Natural killer cell (primary cell): ENCODE data around the gene TUBA4A. TPM values are rescaled to one million over a fixed set of nuclear protein-coding genes. Genes with fewer than 3 reads are reported as not detected.

ENCODE experiments used
- ATAC-seq, 3 donors: fragments of 150-1000 bp in 2 of 3; fragments of 200-7000 bp in 1 of 3; cut with Tn5 transposase; 1 replicate in 1 of 3; 2 replicates in 2 of 3; pipeline ENCODE4 v1.10.0; 2021; ENCODE audit warnings: mild to moderate bottlenecking in 2 of 3, moderate library complexity in 2 of 3
- DNase-seq, 2 donors: peaks; one replicate each; pipeline versions ENCODE4 v3.0.0 to v3.0.0-alpha.2; 2013 to 2021; ENCODE audit warnings: mixed read lengths in 1 of 2
- H3K27ac ChIP-seq: one replicate; pipeline ENCODE4 v1.5.1; 2013; ENCODE audit warnings: mild to moderate bottlenecking, low read length
- H3K27me3 ChIP-seq: one replicate; pipeline ENCODE4 v1.6.1; 2013; ENCODE audit warnings: low read length; ENCODE audit not compliant: control insufficient read depth, insufficient read depth
- H3K36me3 ChIP-seq: one replicate; pipeline ENCODE4 v1.6.1; 2013; ENCODE audit warnings: low read length; ENCODE audit not compliant: control insufficient read depth, insufficient read depth
- H3K4me1 ChIP-seq: one replicate; pipeline ENCODE4 v1.6.1; 2013; ENCODE audit warnings: low read length; ENCODE audit not compliant: control insufficient read depth, insufficient read depth
- H3K4me3 ChIP-seq: one replicate; pipeline ENCODE4 v1.5.1; 2013; ENCODE audit warnings: low read length
- H3K9me3 ChIP-seq: one replicate; pipeline ENCODE4 v1.6.1; 2013; ENCODE audit warnings: low read length; ENCODE audit not compliant: control insufficient read depth, insufficient read depth
- H3K27ac Mint-ChIP-seq, 2 donors: one replicate each; pipeline ENCODE4 v1.8.0; 2022; ENCODE audit warnings: mild to moderate bottlenecking in 2 of 2, mixed read lengths in 2 of 2, moderate library complexity in 1 of 2
- H3K27me3 Mint-ChIP-seq, 2 donors: one replicate each; pipeline ENCODE4 v1.8.0; 2022; ENCODE audit warnings: low read depth in 2 of 2, mixed read lengths in 2 of 2
- H3K36me3 Mint-ChIP-seq: one replicate; pipeline ENCODE4 v1.8.0; 2022; ENCODE audit warnings: mixed read lengths
- H3K4me1 Mint-ChIP-seq, 2 donors: one replicate each; pipeline ENCODE4 v1.8.0; 2022; ENCODE audit warnings: mixed read lengths in 2 of 2
- H3K4me3 Mint-ChIP-seq: one replicate; pipeline ENCODE4 v1.8.0; 2022; ENCODE audit warnings: mild to moderate bottlenecking, moderate library complexity, mixed read lengths
- H3K9me3 Mint-ChIP-seq, 2 donors: one replicate each; pipeline ENCODE4 v1.8.0; 2022; ENCODE audit warnings: mixed read lengths in 2 of 2
- WGBS: methylation state at CpG from one replicate; pipeline ENCODE4 v1.1.7; 2013; ENCODE audit warnings: missing lambda C conversion rate; ENCODE audit not compliant: insufficient coverage; 5-methylcytosine and 5-hydroxymethylcytosine counted together
- intact Hi-C: fragments of 100-400 bp; cut with micrococcal nuclease; formaldehyde crosslinking; loops from one replicate; pipeline ENCODE4 v1.14.2; 2022
- total RNA-seq, 4 donors: library from RNA; stranded (reverse); fragments of 120-200 nt in 1 of 4; gene quantifications; one replicate each; pipeline versions ENCODE4 v1.2.3 to v1.2.4, GENCODE V29; 2013 to 2022
- TF ChIP-seq, protein P1 (sequence below): fragments of 200-600 bp; IDR thresholded peaks from one replicate; pipeline ENCODE4 v1.8.0; 2022; ENCODE audit warnings: antibody characterized with exemption

TUBA4A gene
- total RNA-seq, 3 donors from 2014 or later (not counting 1 experiment from before 2014, with no cell fraction given), result 145 to 188 (median 146) TPM

DNA sequence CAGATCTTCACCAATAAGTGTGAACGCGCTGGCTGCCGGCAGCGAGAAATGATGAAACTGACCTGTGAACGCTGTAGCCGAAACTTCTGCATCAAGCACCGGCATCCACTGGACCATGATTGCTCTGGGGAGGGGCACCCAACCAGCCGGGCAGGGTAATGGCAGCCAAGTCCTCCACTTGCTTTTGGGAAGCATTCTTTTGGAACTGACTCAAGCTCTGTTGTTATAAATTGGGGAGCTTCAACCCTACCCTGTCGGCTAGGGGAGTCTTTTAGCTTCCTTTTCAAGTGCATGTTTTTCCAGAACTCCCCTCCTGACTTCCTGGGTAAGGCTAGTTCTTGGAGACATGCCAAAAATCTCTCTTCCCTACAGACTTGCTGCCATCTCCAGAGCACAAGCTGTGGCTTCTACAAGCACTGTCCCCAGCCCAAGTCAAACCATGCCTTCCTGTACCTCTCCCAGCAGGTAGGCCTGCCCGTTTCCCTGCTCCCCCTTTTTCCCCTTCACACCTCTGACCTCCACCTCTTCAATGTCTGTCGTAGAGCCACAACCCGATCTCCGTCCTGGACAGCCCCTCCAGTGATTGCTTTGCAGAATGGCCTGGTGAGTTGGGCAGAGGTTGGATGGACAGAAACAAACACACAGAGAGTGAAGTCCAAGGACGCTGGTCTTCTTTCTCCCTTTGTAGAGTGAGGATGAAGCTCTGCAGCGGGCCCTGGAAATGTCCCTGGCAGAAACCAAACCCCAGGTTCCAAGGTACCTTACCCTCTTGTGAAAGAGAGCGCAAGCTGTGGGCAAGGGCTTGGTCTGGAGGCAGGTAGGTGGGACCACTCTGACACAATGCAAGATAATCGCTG lies 45.6 kb downstream of the TUBA4A start:
- H3K9me3 Mint-ChIP-seq, result no peaks in the 10 kb centered on the region
- H3K4me1 ChIP-seq, result peaks cover 52% of the 10 kb centered on the region
- 88% methylated on average over 15 of the region's 17 CpGs for WGBS
- H3K27ac Mint-ChIP-seq, result peak overlapping the region; percentile 92 to 98
- intact Hi-C loops, result no loop called here
- DNase-seq (peak in 1 of 2 donors; percentile 15), ATAC-seq (no peak)
- no peaks in the 10 kb centered on the region for H3K27me3 Mint-ChIP-seq
- no peak overlapping the region for H3K4me3 ChIP-seq
- peaks cover 24 to 33% of the 10 kb centered on the region in 2 donors for H3K4me1 Mint-ChIP-seq
- H3K27me3 ChIP-seq, result no peaks in the 10 kb centered on the region
- no peak overlapping the region for H3K27ac ChIP-seq
- TF ChIP-seq, protein P1, sequence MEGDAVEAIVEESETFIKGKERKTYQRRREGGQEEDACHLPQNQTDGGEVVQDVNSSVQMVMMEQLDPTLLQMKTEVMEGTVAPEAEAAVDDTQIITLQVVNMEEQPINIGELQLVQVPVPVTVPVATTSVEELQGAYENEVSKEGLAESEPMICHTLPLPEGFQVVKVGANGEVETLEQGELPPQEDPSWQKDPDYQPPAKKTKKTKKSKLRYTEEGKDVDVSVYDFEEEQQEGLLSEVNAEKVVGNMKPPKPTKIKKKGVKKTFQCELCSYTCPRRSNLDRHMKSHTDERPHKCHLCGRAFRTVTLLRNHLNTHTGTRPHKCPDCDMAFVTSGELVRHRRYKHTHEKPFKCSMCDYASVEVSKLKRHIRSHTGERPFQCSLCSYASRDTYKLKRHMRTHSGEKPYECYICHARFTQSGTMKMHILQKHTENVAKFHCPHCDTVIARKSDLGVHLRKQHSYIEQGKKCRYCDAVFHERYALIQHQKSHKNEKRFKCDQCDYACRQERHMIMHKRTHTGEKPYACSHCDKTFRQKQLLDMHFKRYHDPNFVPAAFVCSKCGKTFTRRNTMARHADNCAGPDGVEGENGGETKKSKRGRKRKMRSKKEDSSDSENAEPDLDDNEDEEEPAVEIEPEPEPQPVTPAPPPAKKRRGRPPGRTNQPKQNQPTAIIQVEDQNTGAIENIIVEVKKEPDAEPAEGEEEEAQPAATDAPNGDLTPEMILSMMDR, result no peak
- no peaks in the 10 kb centered on the region for H3K36me3 Mint-ChIP-seq
- peak overlapping the region; percentile 53 for H3K4me3 Mint-ChIP-seq
- H3K36me3 ChIP-seq, result peaks cover 17% of the 10 kb centered on the region
- no peaks in the 10 kb centered on the region for H3K9me3 ChIP-seq

DNA sequence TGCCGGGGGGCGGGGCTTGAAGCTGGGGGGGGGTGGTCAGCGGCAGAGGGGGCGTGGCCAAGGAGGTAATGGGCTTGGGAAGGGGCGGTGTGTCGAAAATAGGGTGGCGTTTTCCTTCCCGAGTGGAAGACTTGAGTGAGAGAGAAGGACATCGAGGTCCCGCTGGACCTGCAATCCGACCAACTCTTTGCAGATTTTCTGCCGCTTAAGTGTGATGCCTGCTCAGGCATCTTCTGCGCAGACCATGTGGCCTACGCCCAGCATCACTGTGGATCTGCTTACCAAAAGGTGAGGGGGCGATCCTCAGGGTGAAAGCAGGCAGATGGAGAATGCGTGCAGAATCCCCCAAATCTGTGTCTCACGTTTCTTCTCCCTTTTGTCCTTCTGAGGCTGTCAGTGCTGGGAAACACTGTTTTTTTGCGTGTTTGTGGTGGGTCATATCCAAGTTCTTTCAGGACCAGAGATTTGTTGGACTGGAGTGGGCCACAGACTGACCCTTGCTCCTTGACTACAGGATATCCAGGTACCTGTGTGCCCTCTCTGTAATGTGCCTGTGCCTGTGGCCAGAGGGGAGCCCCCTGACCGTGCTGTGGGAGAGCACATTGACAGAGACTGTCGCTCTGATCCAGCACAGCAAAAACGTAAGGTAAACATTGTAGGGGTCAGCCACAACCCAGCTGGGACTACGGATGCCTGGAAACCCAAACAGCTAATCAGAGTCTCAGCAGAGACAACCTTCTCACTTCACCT lies 46.4 kb downstream of the TUBA4A start:
- Mint-ChIP-seq H3K27ac (peak overlapping the region; percentile 92 to 98), H3K4me1 (peaks cover 24 to 33% of the 10 kb centered on the region in 2 donors)
- ATAC-seq, result no peak

GRCh38 chr2:219206328-219207133 lies 47.2 kb downstream of the TUBA4A start, which contains the start of gene ZFAND2B:
Gene ZFAND2B, plus strand, starts transcription at chr2:219206782. Its CDS starts 206 bp downstream, at chr2:219206988.
- Histone ChIP-seq H3K4me3 (peak within 1 kb of the TSS; percentile 64), H3K27ac (peak within 1 kb of the TSS; percentile 92), H3K36me3 (peaks cover 17% of the 10 kb centered on the region), H3K4me1 (peaks cover 52% of the 10 kb centered on the region), H3K27me3 (no peaks in the 10 kb centered on the region), H3K9me3 (no peaks in the 10 kb centered on the region)
- H3K27ac Mint-ChIP-seq, result peak within 1 kb of the TSS; percentile 92 to 98
- TF ChIP-seq, protein P1, result no peak
- under 1% methylated on average over 76 of the region's 76 CpGs for WGBS
- DNase-seq, result peak; percentile 96 to 98
- no peaks in the 10 kb centered on the region for H3K9me3 Mint-ChIP-seq
- intact Hi-C loops, result loop anchor here (1.0 kb wide), 4 partner anchors 23 to 73 kb away; partner anchors contain the start of genes ANKZF1, ATG9A, DNAJB2 and NHEJ1
- H3K4me3 Mint-ChIP-seq, result peak within 1 kb of the TSS; percentile 90
- no peaks in the 10 kb centered on the region for H3K36me3 Mint-ChIP-seq
- H3K27me3 Mint-ChIP-seq, result no peaks in the 10 kb centered on the region
- peak; percentile 92 to 98 (median 92) for ATAC-seq
- peaks cover 24 to 32% of the 10 kb centered on the region in 2 donors for H3K4me1 Mint-ChIP-seq

More for the DNA sequence above, 46.4 kb downstream of the TUBA4A start:
- H3K36me3 Mint-ChIP-seq, result no peaks in the 10 kb centered on the region
- intact Hi-C loops, result no loop called here
- H3K36me3 ChIP-seq, result peaks cover 17% of the 10 kb centered on the region
- H3K4me3 Mint-ChIP-seq, result peak overlapping the region; percentile 90
- DNase-seq, result no peak
- H3K27ac ChIP-seq, result peak overlapping the region; percentile 92
- H3K27me3 ChIP-seq, result no peaks in the 10 kb centered on the region
- H3K9me3 ChIP-seq, result no peaks in the 10 kb centered on the region
- TF ChIP-seq, protein P1, result no peak
- no peaks in the 10 kb centered on the region for H3K27me3 Mint-ChIP-seq
- 29% methylated on average over 22 of the region's 22 CpGs for WGBS
- H3K4me3 ChIP-seq, result peak overlapping the region; percentile 64
- H3K4me1 ChIP-seq, result peaks cover 52% of the 10 kb centered on the region
- H3K9me3 Mint-ChIP-seq, result no peaks in the 10 kb centered on the region
